Peyer's patch (tissue), 4 donors: ENCODE measurements around the gene PCSK5.

Source experiments
- POLR2A ChIP-seq, 2 donors: fragments of 450-650 bp; IDR thresholded peaks; one replicate each; pipeline ENCODE4 v1.5.1; 2017; ENCODE audit warnings: antibody characterized with exemption in 2 of 2, mild to moderate bottlenecking in 2 of 2, moderate library complexity in 2 of 2
- TF ChIP-seq, protein P1 (sequence below), 6 experiments: fragments of 450-650 bp in 4 of 6; fragments of 200-600 bp in 2 of 6; sonication (generic) in 1 of 6; IDR thresholded peaks; one replicate each; pipeline ENCODE4 v1.5.1; 2017 to 2019; ENCODE audit warnings: antibody characterized with exemption in 6 of 6, mild to moderate bottlenecking in 3 of 6, moderate library complexity in 1 of 6

DNA sequence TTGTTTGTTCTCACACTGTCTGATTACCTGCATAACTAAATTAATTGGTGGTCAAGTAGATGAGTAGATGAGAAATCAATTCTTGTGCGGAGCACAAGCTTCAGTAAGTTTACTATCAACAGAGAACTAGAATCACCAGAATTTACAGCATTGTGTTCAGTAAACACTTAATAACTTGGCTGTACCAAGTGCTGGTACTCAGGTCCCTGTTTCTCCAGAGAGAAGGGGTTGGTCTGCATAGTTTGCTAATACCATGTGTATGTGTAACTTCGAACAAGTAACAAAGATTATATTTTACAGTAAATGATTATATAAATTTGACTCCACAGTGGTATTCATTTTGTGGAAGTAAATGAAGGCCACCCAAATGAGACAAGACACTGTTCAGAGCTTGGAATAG lies 146.3 kb downstream of the PCSK5 start:
- TF ChIP-seq, protein P1, sequence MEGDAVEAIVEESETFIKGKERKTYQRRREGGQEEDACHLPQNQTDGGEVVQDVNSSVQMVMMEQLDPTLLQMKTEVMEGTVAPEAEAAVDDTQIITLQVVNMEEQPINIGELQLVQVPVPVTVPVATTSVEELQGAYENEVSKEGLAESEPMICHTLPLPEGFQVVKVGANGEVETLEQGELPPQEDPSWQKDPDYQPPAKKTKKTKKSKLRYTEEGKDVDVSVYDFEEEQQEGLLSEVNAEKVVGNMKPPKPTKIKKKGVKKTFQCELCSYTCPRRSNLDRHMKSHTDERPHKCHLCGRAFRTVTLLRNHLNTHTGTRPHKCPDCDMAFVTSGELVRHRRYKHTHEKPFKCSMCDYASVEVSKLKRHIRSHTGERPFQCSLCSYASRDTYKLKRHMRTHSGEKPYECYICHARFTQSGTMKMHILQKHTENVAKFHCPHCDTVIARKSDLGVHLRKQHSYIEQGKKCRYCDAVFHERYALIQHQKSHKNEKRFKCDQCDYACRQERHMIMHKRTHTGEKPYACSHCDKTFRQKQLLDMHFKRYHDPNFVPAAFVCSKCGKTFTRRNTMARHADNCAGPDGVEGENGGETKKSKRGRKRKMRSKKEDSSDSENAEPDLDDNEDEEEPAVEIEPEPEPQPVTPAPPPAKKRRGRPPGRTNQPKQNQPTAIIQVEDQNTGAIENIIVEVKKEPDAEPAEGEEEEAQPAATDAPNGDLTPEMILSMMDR (IDR thresholded peaks at IDR 0.05) = no peak
- TF ChIP-seq POLR2A (IDR thresholded peaks at IDR 0.05) = no peak
